Gastrocnemius medialis (tissue), 4 donors: ENCODE measurements around the gene MAP3K5. TPM values are rescaled to one million over a fixed set of nuclear protein-coding genes. Genes with fewer than 3 reads are reported as not detected.

Experiments
- ATAC-seq, 2 donors: fragments of 150-250 bp; one replicate each; pipeline ENCODE4 v1.9.1; 2016
- DNase-seq, 2 donors: peaks; one replicate each; pipeline ENCODE4 v3.0.0-alpha.2; 2019
- H3K27ac ChIP-seq, 4 donors: fragments of 200-600 bp; sonication (generic); 1 replicate in 1 of 4; 2 replicates in 3 of 4; pipeline ENCODE4 v1.5.1; 2016 to 2018; ENCODE audit warnings: mild to moderate bottlenecking in 2 of 4, moderate library complexity in 1 of 4
- H3K27me3 ChIP-seq, 3 donors: fragments of 200-600 bp; sonication (generic) in 2 of 3; 1 replicate in 1 of 3; 2 replicates in 2 of 3; pipeline versions ENCODE4 v1.5.1 to v1.6.0; 2016 to 2019; ENCODE audit warnings: mild to moderate bottlenecking in 1 of 3, moderate library complexity in 1 of 3
- H3K36me3 ChIP-seq, 2 donors: fragments of 200-600 bp; sonication (generic) in 1 of 2; one replicate each; pipeline ENCODE4 v1.5.1; 2017 to 2018
- H3K4me1 ChIP-seq, 2 donors: fragments of 200-600 bp; sonication (generic) in 1 of 2; one replicate each; pipeline ENCODE4 v1.5.1; 2016 to 2017; ENCODE audit warnings: mild to moderate bottlenecking in 2 of 2
- H3K4me3 ChIP-seq, 4 donors: fragments of 200-600 bp; sonication (generic) in 3 of 4; 1 replicate in 1 of 4; 2 replicates in 3 of 4; pipeline ENCODE4 v1.5.1; 2016 to 2019; ENCODE audit warnings: mild to moderate bottlenecking in 2 of 4
- H3K9me3 ChIP-seq, 3 donors: fragments of 200-600 bp; sonication (generic) in 2 of 3; 1 replicate in 1 of 3; 2 replicates in 2 of 3; pipeline ENCODE4 v1.5.1; 2016 to 2019
- CTCF ChIP-seq, 5 experiments: fragments of 450-650 bp in 3 of 5; fragments of 200-600 bp in 2 of 5; sonication (generic) in 2 of 5; IDR thresholded peaks in 4 of 5; conservative IDR thresholded peaks in 1 of 5; 1 replicate in 4 of 5; 2 replicates in 1 of 5; pipeline ENCODE4 v1.5.1; 2016 to 2019; ENCODE audit warnings: antibody characterized with exemption in 5 of 5, mild to moderate bottlenecking in 3 of 5, moderate library complexity in 3 of 5
- POLR2A ChIP-seq, 2 donors: fragments of 450-650 bp; IDR thresholded peaks; one replicate each; pipeline ENCODE4 v1.6.1; 2017; ENCODE audit warnings: antibody characterized with exemption in 2 of 2, mild to moderate bottlenecking in 2 of 2, moderate library complexity in 2 of 2
- in situ Hi-C, 4 donors: fragments of 200-750 bp; cut with MboI; loops; one replicate each; pipeline versions ENCODE4 v1.15.0 to v1.8.0; 2017; ENCODE audit warnings: low sequenced_read_pairs in 4 of 4
- intact Hi-C: fragments of 100-400 bp; cut with DNase I; formaldehyde crosslinking; loops from one replicate; pipeline ENCODE4 v1.15.1; 2023; ENCODE audit warnings: low total_unique reads
- total RNA-seq, 4 donors: library from RNA; depleted of rRNA; stranded (reverse); fragments of >200 nt; gene quantifications; one replicate each; pipeline versions ENCODE4 v1.1.0 to v1.2.3, GENCODE V29; 2016

MAP3K5 gene
- total RNA-seq, 4 donors from 2014 or later: 2.9 to 46.9 (median 4.9) TPM

- DNase-seq: no peak
- TF ChIP-seq POLR2A (IDR thresholded peaks at IDR 0.05) (no peak), CTCF (IDR thresholded peaks at IDR 0.05 in 4 of 5, conservative IDR thresholded peaks at IDR 0.05 in 1 of 5) (no peak)
- no peak overlapping the region for H3K27ac ChIP-seq
- ATAC-seq: no peak
- H3K4me3 ChIP-seq: no peak overlapping the region
- H3K36me3 ChIP-seq: no peaks in the 10 kb centered on the region
- in situ Hi-C loops (no loop called here), intact Hi-C loops (no loop called here)
- no peaks in the 10 kb centered on the region for H3K9me3 ChIP-seq
- H3K27me3 ChIP-seq: no peaks in the 10 kb centered on the region
- no peaks in the 10 kb centered on the region for H3K4me1 ChIP-seq
Observed at GRCh38 chr6:136685540-136686108, 106.7 kb downstream of the MAP3K5 start.

- Histone ChIP-seq H3K27me3 (no peaks in the 10 kb centered on the region), H3K9me3 (no peaks in the 10 kb centered on the region), H3K4me1 (no peaks in the 10 kb centered on the region), H3K36me3 (no peaks in the 10 kb centered on the region), H3K27ac (no peak overlapping the region), H3K4me3 (no peak overlapping the region)
- no peak for ATAC-seq
- DNase-seq: no peak
- intact Hi-C loops: no loop called here
- TF ChIP-seq CTCF (IDR thresholded peaks at IDR 0.05 in 4 of 5, conservative IDR thresholded peaks at IDR 0.05 in 1 of 5): no peak
- no peak for TF ChIP-seq POLR2A (IDR thresholded peaks at IDR 0.05)
- in situ Hi-C loops: no loop called here
Observed at GRCh38 chr6:136684466-136684865, 107.8 kb downstream of the MAP3K5 start.

GRCh38 chr6:136683209-136683941 lies 108.9 kb downstream of the MAP3K5 start:
- Histone ChIP-seq H3K4me1 (no peaks in the 10 kb centered on the region), H3K27ac (no peak overlapping the region), H3K4me3 (no peak overlapping the region), H3K27me3 (no peaks in the 10 kb centered on the region), H3K9me3 (no peaks in the 10 kb centered on the region), H3K36me3 (no peaks in the 10 kb centered on the region)
- ATAC-seq: no peak
- no peak for DNase-seq
- in situ Hi-C loops (no loop called here), intact Hi-C loops (no loop called here)
- TF ChIP-seq POLR2A (IDR thresholded peaks at IDR 0.05) (no peak), CTCF (IDR thresholded peaks at IDR 0.05 in 4 of 5, conservative IDR thresholded peaks at IDR 0.05 in 1 of 5) (no peak)

- in situ Hi-C loops (no loop called here), intact Hi-C loops (no loop called here)
- Histone ChIP-seq H3K36me3 (no peaks in the 10 kb centered on the region), H3K4me3 (no peak overlapping the region), H3K27me3 (no peaks in the 10 kb centered on the region), H3K9me3 (no peaks in the 10 kb centered on the region), H3K4me1 (no peaks in the 10 kb centered on the region), H3K27ac (no peak overlapping the region)
- TF ChIP-seq CTCF (IDR thresholded peaks at IDR 0.05 in 4 of 5, conservative IDR thresholded peaks at IDR 0.05 in 1 of 5) (no peak), POLR2A (IDR thresholded peaks at IDR 0.05) (no peak)
- DNase-seq (no peak), ATAC-seq (no peak)
Observed at GRCh38 chr6:136682292-136682691, 110.0 kb downstream of the MAP3K5 start.
